HG03095 (cell line): ENCODE data around the gene ADORA3.
"Not testable (repeated sequence)": the region's sequence is repeated elsewhere in the genome, so short reads cannot be mapped to it uniquely, and the experiment has no call there.

Source experiments
- ATAC-seq: cut with Tn5 transposase; IDR thresholded peaks from one replicate; pipeline ENCODE4 v1.9.1; 2021; ENCODE audit warnings: moderate library complexity; ENCODE audit not compliant: unreplicated experiment

ADORA3 gene

DNA sequence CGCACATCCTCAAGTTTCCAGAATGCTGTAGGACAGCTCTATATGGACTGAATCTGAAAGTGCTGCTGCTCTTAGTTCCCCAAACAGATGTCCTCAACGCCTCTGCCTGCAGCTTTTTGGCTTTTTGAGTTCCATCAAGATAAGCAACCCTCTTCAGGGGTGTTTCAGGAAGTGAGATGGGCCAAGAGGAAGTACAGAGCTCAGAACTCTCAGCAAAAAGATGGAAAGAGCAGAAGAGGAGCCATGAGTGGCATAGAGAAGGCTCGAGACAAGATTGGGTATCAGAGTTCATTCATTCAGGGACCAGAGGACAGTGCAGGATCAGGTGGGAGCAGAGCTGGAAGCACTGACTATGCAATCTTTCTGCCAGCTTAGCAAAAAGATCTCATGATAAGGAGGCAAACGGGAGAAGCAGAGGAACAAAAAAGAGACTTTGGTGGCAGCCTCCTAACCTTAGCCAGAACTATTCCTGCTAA, at the start of gene ADORA3, which contains the start of gene TMIGD3:
Gene ADORA3, minus strand, starts transcription at position 49 of the 476 bp plus-strand sequence. CDS start 279 bp downstream, outside the sequence.
Gene TMIGD3, minus strand, starts transcription at position 49 of the 476 bp plus-strand sequence. CDS start 279 bp downstream, outside the sequence.
- ATAC-seq = no peak

DNA sequence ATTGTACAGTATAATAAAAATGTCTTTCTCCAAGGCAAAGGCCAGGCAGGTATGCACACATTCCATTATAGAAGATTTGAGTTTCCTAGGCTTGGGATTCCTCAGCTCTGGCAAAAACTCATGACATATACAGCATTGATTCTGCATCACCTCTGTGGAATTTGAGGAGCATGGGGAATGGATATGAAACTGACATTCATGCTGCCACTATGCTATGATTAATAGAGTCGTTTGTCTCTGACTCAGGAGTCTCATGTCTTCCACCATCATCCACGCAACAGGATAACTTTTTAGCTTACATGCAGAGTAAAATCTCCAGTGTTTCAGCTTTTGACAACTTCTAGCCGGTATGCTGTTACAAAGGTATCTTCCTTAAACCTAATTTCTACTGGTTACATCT, 49.8 kb upstream of the ADORA3 start:
- ATAC-seq = no peak

DNA sequence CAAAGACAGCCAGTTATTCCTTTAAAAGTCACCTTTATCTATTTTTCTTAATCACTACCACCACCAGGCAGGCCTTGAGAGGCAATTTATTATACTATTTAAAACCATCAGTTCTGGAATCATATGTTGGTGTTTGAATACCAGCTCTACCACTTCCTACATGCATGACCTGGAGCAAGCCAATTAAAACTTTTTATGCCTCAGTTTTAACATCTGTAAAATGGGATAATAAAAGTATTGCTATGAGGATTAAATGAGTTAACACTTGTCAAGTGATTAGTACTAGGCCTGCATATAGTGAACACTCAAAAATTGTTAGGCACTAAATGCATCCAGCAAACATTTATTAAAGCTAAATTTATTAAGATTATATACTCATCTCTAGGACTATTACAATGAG, 49.2 kb upstream of the ADORA3 start:
- no peak for ATAC-seq

DNA sequence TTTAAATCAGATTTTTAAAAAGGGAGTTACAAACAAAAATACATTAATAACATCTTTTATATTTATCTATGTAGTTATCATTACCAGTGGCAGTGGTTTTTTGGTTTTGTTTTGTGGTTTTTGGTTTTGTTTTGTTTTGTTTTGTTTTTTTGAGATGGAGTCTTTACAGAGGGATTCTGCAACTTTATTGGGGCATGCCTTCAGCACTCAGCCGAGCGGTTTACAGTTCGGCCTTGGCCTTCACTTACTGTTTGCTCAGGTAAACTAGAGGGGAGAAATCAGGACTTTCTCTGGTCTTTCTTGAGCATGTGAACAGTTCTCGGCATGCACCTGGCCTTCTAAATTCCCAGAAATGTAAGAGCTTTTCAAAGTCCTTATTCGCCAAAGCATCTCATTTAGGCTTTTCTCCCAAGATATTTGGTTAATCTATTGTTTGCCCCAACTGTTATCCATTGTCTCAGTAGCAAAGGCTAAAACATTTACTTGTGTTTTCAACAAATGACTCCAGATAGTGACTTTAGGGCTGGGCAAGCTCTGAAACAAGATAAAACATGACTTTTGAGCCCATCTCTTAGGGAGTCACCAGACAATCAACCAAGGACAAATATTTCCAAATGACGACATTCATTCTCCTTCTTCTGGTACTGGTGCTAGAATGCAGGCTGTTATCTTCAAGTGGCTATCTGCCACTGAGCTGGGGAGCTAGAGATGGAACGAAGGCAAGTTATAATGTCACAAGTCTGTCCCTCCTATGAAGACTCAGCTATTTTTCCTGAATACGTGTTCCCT, 48.4 kb upstream of the ADORA3 start:
- ATAC-seq = no peak

DNA sequence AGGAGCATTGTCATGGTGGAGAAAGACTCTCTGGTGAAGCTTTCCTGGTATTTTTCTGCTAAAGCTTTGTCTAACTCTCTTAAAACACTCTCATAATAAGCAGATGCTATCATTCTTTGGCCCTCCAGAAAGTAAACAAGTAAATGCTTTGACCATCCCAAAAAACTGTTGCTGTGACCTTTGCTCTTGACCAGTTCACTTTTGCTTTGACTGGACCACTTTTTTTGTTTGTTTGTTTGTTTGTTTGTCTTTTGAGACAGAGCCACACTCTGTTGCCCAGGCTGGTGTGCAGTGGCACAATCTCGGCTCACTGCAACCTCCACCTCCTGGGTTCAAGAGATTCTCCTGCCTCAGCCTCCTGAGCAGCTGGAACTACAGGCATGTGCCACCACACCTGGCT, 44.4 kb upstream of the ADORA3 start:
- not testable (repeated sequence) for ATAC-seq

DNA sequence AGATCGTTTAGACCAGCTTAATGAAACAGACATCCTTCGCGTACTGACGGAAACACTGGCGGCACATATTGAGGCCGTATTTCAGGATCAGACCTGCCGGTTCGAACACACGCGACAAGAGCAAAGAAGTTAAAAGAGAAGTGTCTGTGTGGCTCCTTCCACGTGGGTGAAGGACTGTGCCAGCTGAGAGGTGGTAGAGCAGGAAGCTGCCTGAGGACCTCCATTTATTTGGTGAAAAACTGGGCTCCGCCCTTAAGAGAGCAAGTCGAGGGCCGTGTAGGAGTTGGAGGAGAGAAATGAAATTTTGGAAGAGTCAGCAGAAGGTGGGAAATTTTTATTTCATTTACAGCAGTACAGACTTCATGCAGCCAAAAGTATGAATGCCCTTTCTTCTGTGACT, 38.8 kb upstream of the ADORA3 start:
- no peak for ATAC-seq

DNA sequence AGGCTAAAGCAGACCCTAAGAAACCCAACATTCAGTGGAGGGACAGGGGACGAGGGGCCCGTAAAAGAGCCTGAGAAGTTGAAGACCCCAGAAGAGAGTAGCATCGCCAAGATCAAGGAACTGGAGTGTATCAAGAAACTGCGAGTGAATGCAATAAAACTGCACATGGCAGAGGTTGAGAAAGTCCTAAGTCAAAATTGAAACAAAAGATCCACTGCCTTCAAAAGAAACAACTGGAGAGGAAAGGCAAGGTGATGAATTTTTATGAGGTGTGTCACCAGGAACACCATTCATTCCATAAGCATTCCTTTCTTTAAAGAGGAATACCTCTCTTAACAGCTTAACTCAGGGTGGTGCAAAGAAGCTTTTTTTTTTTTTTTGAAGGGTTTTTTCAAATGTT, 38.3 kb upstream of the ADORA3 start:
- no peak for ATAC-seq

DNA sequence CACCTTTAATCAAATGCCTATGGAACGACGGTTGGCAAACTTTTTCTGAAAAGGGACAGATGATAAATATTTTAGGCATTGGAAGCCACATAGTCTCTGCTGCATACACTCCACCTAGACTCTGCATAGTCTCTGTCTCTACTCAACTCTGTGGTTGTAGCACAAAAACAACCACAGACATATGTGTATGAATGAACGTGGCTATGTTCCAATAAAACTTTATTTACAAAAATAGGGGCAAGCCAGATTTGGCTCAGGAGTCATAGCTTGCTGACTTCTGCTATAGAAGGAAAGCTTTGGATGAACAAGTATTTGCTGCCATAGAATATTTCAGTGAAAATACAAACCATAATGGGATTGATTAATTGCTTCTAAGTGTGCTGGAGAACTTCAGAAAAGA, 37.5 kb upstream of the ADORA3 start:
- ATAC-seq = no peak

DNA sequence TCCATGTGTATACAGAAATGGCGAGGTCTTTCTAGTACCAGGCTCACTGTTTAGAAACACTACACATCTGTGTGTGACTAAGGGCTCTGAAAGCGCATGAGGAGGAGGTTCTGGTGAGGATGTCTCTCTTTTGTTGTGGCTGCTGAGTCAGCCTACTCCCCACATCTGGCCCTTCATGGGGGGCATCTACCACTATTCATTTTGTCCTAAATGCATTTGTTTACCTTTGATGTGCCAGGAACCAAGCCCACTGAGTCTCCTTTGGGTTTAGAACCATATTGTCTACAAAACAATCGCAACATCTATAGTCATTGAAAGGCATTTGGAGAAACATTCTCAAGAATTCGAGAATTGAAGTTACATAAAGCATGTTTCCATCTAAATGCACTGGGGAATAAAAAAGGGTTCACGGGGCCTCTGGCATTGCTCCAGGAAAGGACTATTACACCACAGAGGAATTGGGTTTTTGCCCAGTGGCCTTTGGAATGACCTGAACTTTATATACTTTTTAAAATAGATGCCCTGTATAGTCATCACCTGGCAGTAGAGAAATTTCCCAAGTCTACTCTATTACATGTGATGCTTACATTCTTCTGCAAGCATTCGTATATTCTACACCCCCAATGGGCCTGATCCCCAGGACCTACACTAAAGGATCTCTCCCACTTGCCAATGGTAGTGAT, 35.1 kb upstream of the ADORA3 start:
- ATAC-seq = no peak

DNA sequence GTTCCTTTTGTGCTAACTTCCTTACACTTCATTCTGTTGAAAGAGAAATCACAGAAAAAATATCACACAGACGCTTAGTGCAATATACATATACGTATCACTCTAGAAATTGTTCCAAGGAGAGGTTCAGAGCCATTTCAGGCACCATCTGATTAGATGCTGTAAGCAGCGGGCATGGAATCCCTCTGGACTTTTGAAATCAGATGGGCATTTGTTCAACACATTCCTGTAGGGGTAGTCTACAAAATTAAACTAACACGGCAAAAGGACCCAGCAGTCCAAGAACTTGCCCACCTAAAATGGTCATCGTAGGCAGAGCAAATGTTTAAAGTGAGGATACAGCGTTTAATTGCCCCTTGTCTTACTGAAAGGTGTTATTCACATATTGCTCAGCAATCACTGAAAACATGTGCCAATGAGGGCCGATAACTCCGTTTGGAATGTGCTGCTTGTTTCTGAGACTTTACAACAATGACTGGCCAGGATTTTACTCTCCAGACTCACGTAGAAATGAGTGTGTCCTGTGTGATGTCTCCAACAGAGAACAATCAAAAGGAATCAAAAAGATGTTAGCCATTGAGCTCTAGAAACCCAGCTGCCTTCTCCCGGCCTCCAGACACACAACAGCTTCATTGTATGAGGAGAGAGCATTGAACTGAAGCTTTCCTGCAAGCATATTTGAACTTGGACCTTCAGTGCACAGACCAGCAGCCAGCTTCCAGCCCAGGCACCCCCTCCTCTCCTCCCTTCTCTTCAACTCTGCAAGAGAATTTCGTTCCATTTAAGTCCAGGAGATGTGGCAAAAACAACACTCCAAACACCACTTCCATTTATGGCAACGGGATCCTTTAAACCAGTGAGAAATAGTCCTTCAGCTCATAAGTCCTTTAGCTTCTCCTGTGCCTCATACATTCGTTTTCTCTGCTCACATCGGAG, 32.1 kb upstream of the ADORA3 start:
- no peak for ATAC-seq

DNA sequence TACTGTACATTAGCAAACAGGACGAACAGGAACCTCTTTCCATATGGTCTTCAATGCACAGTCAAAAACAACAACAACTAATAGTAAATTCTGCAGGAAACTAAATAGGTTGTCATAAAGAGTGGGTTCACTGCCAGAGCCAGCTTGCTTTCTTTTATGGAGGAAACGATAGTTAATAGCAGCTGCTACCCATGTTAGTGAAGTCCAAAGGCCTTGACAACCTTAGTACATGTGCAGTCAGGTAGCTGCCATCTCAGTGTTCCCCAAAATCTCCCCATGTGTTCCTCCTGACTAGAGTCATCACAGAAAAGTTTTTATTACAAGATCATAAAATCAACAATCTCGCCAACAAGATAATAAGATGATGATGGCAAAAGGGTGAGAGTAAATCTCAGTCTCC, 16.6 kb upstream of the ADORA3 start:
- ATAC-seq = no peak

DNA sequence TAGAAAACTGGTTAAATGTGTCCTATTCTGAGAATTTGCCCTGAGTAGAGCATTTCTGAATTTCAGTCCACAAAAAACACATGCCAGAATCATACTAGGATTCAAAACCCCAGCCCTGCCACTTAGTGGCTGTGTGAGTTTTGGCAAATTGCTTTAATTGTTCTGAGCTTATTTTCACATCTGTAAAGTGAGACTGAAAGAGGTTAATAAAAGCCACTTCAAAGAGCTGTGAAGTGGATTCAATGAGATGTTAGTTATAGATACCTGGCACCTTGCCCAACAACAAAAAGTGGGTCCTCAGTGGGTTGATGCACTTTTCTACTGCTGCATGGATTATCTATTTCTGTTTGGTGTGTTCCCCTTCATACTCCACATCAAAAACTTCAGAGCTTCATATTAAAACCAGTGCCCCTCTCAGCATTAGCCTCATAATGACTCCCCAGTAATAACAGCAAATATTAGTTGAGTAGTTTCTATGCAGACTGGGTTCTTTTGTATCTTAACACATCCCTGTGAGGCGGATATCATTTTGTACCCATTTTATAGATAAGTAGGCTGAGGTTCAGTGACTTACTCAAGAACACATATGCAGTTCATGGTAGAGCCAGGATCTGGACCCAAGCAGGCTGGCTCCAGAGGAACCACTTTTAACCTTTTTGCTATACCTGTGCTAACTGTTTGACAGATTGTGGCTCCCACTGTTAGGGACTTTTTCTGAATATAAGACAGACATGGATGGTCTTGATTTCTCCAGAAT, 14.2 kb upstream of the ADORA3 start:
- ATAC-seq = no peak

DNA sequence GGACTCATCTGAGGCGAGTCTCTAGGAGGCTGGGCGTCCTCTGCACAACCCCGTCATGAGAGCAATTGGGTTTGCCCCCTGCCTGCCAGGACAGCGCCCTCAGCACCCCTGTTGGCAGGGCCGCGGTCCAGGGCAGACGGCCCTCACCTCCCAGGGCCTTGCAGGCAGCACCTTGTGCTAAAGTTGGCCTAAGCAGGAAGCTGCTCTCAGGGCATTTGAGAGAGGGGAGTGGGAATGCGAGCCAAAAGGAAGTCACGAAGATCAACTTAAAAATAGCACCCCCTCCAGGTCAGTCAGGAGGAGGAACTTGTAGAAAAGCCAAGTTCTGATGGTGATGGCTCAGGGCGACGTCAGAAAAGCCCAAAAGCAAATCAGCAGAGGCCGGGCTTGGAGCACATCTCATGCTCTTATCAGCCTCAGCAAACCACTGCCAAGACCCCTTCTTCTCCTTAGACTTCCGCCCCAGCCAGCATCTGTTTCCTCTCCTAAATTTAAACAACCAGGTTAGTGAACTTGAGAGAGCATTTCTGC, 12.6 kb upstream of the ADORA3 start:
- ATAC-seq = no peak

DNA sequence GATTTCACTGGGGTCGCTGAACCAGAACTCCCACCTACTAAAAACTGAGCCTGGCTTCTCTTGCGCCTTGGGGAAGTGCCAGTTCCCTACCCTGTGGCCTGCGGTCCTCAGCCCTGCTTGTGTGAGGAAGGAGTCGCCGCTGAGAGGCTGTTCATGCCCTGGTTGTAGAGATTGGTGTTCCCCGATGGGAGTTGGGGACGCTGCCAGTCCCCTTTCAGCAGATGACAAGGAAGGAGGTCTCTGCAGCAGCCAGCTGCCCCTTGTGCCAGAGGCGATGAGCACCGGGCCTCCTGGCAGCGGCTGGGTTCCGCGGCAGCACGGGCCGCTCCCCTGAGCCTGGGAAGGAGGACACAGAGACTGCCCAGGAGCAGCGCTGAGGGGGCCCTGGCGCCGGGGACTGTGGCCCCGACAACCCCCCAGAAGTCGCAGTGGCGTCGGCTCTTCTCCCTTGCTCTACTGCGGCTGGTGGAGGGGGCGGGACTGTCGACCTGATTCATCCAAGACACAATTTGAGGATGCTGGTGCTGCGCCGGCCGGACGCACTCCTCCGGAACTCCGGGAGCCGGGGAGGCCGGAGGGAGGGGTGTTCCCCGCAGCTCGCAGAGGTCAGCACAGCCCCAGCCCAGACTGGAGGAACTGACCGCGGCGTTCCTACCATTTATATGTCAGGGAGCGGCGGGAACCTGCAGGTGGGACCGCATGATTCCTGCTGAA, 12.0 kb upstream of the ADORA3 start:
- no peak for ATAC-seq

DNA sequence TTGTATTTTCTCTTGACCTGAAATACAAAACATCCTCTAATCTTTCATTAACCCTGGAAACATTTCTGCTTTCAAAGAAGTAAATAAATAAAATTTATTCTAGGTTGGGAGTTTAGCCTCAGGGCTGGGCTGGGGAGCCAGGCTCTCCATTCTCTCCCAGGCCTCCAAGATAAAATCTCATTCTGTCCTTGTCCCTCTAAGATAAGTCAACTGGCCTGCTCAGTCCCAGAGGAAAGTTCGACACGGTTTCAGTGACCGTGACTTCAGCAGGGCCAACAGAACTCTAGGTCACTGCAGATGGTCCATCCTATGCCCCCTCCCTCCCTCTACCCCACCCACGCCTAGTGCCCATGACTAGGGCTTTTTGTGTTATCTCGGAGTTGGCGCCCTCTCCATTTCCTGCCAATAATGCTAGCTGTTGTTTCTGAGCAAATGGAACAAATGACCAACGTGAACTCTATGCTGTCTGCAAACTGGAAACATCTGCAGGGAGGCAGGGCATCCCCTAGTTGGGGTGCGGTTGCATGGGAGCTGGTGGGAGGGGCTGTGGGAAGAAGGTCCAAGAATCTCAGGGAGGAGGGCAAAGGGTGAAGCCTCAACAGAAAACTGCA, 10.1 kb upstream of the ADORA3 start:
- ATAC-seq = no peak

DNA sequence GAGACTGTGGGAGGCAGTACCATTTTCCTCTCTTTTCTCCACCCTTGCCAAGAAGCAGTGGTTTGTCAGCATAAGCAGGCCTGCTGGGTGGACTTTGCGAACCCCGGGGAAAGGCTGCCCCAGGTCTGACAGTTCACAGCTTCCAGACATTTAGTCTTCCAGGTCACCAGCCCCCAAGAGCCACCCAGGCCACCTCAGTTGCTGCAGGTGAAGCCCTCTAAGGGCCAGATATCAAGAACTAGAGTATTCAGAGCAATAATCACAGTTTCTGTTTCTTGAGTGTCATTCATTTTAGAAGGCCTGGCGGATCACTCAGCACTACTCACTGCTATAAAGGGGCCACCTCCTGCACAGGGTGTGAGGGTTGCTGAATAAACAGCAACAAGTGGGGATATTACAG, 9.5 kb upstream of the ADORA3 start:
- ATAC-seq = no peak

DNA sequence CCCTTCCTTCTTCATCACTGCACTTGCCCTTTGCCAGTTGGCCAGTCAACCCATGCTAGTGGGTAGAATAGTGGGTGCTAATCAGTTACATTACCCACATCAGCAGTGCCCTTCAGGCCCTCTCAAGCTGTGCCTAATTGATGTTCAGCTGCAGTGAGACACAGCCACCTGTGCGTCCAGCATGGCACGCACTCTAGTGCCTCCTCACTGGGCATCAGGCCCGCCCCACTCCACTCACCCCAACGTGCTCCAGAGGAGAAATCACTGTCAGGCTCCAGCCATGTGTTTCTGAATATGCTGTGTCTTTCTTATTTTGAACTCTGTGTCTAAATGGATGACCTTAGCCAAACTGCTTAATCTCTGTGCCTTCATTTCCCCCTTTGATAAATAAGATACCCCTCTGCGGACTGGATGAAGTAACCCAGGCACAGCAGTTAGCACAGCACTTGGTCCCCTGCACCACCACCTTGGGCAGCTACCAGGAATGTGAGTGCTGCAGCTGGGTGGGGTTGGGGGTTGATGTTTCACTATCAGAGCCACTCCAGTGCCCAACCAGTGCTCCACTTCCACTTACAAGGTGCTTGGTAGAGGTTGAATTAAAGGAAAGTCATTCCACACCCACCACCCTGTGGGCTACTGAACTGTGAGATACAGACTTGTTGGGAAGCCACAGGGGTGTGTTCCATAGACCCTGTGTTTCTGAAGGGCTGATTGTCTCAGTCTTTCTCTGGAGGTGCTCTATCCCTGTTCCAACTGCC, 8.9 kb upstream of the ADORA3 start:
- no peak for ATAC-seq

DNA sequence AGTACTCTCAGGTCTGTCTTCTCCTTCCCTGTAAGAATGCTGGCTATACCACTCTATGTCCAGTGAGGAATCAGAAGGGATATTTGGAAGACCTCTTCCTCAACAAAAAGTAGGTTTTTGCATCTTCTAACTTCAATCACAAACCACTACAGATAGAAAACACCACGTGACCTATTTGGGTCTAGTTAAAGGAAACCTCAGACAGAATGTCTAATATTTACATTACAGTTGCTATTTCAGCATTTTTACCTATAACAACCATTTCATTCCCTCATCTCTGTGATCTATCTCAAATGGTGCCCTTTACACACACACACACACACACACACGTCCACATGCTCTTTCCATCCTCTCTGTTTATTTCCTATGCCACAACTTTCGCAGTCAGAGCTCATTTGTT, 7.9 kb upstream of the ADORA3 start:
- no peak for ATAC-seq
